Measurements from ENCODE around the gene CSNK2A1.
"Not testable (repeated sequence)": the region's sequence is repeated elsewhere in the genome, so short reads cannot be mapped to it uniquely, and the experiment has no call there.

Gene CSNK2A1

DNA sequence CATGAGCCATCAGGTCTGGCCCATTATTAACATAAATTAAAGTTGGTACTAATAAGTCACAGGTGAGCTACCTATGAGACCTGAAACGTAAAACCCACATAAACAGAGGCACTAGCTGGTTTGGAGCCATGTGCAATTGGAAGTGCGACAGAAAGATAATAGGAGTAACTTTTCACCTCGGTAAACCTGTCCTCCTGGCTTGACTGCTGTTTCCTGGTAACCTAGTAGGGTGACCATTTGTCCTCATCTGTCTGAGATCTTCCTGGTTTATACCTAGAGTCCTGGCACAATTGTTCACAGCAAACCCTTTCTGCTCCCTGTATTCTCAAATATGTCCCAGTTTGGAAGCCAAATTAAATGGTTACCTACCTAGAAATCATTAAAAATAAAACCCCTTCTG lies 88.6 kb downstream of the CSNK2A1 start:
- no peak for DNase-seq (ENCODE audit: low spot score)

DNA sequence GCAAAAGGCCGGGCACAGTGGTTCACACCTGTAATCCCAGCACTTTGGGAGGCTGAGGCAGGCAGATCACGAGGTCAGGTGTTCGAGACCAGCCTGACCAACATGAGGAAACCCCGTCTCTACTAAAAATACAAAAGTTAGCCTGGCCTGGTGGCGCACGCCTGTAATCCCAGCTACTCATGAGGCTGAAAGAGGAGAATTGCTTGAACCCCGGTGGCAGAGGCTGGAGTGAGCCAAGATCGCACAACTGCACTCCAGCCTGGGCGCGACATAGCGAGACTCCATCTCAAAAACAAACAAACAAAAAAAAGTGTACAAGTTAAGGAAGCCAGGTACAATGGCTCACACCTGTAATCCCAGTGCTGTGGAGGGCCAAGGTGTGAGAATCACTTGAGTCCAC lies 91.6 kb downstream of the CSNK2A1 start:
- not testable (repeated sequence) for DNase-seq (ENCODE audit: low spot score)

DNA sequence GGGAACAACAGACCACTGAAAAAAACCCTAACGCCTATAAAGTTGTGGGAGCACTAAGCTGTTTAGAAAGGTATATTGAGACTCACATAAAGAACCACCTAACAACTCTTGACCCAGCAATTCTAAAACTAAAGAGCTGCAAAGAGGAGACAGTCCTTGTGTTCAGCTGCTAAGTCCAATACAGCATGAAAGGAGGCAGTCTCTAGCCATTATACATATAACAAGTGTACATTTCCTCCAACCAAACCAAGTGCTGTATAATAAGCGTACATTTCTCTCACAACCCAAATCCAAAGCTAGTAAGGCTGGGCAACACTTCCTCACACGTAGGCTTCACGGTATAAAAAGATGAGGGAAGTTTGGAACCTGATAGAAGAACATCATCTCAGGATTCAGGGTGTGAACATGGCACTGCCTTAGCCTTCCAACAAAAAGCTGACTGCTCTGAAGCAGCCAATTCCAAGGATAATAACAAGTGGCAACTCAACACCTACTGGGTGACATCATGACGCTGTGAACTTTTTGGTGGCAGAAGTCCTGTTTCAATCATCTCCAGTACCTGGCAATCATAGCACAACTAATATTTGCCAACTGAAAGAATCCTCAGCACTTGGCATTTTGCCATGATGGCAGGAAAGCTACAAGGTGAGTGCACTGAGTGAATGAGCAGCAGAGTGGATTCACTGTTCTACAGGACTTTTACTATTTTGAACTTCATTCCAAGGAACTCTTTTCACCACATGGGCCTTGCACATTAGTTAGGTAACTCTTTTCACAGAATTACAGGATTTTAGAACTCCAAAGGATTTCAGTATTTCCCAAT lies 97.9 kb downstream of the CSNK2A1 start:
- no peak for DNase-seq (ENCODE audit: low spot score)

DNA sequence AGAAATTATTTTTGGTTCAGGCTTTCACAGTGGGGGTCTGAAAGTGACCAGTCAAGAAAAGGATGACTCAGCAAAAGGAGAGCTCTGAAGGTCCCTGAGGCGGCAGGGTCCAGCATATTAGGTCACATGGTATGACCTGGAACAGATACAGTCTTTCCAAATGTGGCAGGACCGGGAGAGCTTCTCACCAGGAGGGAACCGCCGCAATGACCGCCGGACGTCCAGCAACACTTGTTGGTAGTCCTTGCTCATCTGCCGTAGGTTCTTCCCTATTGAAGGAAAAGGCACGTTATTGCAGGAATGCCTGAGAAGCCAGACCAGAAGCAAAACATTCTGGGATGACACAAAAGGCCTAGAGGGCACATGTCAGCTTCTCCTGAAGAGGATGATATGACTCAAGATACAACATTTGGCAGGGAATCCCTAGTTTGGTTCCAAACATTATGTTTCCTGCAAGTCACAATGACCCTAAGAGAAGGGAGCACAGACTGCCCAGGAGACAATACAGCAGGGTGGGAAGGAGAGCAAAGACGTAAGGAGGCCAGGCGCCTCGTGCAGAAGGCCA lies 98.6 kb downstream of the CSNK2A1 start:
- no peak for DNase-seq (ENCODE audit: low spot score)

DNA sequence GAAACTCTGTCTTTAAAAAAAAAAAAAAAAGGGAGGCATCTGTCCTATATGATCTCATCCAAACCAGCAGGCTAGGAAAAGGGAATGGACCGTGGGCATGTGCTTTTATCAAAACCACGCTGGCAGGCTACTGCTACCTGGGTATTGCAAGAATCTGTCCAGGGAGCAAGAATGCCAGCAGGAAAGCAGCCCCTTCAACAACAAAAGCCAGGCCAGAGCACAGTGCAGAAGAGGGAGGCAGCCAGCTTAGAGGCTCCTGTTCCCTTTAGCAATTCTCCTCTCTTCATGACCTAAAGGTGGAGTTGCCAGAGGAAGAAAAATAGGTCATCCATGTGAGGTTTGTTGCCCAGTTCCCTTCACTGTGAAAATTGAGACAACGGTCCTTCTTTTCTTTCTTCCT lies 99.5 kb downstream of the CSNK2A1 start:
- DNase-seq (ENCODE audit: low spot score) = no peak

DNA sequence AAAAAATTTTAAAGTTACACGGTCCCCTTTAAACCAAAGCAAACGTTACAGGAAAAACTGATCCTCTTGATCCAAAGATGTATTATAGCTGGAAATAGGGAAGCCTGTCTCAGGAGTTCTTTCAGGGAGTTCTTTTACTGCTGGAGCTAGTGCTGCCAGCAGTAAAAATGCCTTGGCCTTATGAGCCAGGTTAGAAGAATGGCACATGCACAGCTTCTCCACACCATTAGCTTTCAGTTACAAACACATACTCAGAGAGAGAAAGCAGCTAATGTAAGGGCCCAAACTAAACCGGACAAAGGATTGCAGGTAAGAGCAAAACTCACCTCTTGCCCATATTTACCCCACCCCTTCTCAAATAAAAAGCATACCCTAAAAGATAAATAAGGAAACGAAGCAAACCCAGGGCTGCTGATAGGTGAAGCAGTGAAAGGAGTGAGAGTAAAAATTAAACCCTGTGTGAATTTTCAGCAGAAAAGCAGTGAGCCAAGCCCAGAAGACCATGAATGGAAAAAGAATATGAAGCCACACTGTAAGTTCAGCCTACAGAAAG lies 100.3 kb downstream of the CSNK2A1 start:
- no peak for DNase-seq (ENCODE audit: low spot score)

DNA sequence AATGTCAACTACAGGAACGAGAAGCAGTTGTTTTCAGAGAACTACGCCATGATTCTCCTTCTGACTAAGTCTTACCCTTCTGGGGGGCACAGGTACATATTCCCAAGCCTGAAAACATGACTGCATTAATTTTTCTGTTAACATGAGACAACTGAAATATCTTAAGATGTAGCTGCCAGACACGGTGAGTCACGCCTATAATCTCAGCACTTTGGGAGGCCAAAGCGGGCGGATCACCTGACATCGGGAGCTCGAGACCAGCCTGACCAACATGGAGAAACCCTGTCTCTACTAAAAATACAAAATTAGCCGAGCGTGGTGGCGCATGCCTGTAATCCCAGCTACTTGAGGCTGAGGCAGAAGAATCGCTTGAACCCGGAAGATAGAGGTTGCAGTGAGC lies 103.0 kb downstream of the CSNK2A1 start:
- DNase-seq (ENCODE audit: low spot score) = no peak

DNA sequence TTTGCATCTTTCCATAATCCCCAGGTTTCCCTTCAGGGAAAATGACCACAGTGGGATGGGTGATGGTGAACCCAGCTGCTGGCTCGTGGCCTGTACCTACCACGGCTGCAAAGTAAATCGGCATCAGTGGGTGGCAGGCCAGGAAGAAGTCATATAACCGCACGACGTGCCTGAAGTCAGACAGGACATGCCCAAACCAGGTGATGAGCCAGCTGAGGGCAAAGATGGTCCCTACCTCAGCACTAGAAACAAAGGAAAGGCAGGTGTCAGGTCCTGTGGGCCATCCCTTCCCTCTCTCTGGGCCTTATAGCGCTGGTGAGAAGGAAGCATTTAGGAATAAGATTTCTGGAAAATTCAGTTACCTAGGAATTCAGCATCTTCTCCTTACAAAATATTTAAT lies 103.4 kb downstream of the CSNK2A1 start:
- DNase-seq (ENCODE audit: low spot score) = no peak

DNA sequence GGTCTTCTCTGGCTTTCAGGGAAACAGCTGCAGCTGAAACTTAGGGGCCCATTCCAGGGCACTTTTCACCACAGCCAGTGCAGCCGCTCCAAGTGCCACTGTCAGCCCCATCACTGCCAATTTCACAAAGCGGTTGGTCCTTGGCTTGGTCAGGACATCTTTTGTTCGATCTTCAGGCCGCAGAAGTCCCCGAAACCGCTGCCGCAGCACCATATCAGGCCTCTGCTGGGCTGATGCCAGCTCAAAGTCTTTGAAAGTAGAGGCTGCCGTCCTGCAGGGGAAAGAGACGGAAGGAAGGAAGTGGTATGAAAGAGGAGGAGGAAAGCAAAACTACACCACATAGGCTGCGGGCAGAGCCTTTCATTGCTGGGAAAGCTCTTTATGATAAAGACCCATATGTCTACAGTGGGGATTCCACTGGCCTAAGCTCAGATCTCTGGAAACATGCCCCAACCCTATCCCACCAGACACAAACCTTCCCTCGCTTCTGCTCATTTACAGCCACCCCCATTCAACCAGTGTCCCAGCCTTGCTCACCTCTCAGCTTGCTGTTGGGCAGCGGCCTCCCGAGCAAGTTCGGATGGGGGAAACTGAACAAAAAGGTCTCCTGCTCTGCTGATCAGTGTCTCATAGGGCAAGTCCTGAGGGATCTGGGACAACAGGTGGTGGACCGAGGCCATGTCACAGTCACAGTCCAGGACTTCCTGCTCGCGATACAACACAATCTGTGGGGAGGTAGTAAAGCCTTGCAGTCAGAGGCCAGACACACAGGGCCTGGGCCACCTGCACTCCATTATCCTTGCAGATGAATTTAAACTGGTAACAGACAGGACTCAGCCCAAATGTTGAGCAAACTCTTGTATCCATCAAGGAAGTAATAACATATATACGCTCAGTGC lies 104.8 kb downstream of the CSNK2A1 start:
- DNase-seq (ENCODE audit: low spot score) = no peak

DNA sequence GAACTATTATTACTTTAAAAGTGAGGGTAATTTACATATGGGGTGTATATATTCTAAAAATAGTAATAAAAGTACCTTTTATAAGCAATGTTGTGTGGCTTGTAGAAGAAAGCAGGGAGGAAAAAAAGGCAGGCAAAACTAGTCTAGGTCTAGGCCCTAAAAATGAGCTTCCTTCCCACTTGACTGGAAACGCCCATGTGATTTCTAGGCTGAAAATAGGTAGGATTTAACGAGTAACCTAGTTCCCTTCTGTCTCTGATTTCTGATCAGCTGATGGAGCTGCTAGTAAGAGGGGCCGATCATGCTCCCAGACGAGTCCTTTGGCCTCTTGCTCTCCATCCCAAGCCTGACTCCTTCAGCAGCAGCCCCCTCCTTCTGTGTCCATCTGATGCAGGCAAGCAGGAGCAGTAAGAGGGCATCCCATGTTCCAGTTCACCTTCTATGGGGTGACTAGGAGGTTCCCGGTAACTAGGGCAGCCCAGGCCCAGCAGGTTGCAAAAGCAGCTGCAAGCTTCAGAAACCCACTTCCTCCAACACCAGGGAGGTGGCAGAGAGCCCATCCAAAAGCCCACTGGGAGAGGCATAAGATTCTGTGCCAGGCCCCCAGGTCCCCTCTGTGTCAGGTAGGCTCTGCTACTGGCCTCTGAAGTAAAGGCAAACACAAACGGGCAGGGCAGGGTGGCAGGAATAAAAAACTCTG lies 105.7 kb downstream of the CSNK2A1 start:
- no peak for DNase-seq (ENCODE audit: low spot score)

DNA sequence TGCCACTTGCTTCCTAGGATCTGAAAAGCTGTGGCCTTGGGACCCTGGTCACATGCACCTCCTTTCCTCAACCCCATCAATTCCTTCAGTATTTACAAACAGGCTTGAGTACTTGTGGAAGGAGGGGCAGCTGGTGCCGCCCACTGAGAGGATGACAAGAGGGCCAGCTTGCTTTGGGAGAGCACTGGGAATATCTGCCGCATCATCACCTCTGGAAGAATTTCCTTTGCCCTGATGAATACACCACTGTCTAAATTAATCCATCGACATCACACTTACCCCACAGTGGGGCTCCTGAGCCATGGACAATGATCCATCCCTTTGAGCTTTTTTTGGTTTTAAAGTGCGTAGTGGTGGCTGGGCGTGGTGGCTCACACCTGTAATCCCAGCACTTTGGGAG lies 107.1 kb downstream of the CSNK2A1 start:
- DNase-seq (ENCODE audit: low spot score) = no peak

DNA sequence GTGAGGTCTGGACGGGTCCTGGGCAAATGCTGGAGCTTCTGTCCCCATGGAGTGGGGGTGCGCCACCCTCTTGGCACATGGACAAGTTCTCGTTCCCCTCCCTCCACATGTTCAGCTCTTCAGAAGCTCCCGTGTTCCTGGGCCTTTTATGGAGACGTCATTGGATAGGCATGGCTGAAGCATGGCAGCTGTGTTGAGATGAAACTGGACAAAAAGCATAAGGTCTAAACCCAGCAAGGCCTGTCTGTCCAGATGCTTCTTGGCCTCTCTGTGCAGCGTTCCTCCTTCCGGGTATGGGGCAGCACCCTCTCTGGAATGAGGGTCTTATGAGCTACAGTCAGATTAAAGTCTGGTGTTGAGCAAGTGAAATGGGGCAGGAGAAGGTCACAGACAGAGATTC lies 108.0 kb downstream of the CSNK2A1 start:
- DNase-seq (ENCODE audit: low spot score) = no peak

DNA sequence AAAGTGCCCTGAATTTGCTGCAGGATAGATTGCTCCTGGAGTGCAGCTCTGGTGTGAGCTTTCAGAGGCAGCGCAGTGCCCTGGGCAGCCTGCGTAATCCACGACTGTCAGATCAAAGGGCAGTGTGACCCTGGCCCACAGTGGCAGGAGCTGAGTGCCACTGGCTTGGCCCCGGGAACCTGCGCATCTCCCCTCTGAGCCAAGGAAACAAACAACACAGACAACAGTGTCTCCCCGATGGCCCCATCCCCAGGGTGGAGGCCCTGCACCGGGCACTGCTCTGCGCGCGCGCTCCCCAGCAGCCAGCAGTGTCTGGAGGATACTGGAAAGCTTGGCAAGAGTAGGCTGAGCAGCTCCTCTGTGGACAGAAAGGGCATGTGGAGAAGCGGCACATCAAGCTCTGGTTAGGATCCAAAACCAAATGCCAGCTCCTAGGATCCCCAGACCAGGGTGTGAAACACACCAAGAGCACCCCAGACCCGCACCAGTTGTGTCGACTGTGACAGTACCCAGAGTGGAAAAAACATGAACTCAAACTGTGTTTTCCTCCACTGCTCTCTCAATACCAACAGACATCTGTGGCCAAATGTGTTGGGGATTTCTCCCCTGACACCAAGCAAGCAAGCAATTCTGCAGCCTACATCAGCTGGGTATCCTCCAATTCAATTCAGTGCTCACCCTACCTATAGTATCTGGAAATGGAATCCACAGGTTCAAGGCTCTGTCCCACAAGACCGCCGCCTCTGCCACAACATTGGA lies 108.8 kb downstream of the CSNK2A1 start:
- DNase-seq (ENCODE audit: low spot score) = no peak

DNA sequence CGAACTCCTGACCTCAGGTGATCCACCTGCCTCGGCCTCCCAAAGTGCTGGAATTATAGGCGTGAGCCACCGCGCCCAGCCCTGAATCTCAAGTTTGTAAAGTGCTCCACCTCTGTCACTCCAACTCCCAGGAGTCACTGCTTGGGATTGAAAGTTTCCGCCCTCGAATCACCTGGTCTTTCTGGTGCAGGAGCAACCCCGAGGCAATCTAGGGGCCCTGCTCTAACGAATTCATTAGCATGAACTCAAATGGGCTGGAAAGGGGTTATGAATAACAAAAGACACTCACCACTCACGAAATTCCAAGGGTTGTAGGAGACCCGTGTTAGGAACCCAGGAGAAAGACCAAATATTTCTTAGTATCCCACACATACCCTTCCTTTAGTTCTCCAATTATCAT lies 109.4 kb downstream of the CSNK2A1 start:
- DNase-seq (ENCODE audit: low spot score) = no peak

DNA sequence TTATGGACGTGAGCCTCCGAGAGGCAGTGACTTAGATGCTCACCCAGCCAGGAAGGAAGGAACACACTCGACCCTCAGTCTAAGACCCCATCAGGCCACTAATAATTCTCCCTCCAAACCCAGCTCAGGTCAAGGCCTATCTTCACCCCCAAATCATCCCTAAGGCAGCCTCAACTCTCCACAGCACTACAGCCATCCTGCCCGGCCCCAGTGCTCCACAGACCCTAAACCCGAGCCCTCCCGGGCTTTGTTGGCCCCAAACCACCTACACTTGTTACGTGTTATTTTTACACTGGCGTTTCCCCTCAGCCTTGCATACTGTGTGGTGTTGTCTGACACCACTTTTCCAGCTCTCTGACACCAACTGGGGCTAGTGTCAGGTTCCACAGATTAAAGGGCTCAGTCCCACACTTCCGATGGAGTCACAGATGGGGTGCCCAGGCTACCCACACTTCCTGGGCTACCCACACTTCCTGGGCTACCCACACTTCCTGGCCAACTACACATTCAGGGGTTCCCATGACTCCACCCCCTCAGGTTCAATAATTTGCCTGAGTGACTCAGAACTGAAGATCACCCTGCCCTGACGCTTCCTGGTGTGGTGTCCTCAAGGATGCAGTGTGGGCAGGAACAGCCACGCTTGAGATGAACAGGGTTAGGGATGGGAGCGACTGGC lies 110.2 kb downstream of the CSNK2A1 start:
- DNase-seq (ENCODE audit: low spot score) = no peak

DNA sequence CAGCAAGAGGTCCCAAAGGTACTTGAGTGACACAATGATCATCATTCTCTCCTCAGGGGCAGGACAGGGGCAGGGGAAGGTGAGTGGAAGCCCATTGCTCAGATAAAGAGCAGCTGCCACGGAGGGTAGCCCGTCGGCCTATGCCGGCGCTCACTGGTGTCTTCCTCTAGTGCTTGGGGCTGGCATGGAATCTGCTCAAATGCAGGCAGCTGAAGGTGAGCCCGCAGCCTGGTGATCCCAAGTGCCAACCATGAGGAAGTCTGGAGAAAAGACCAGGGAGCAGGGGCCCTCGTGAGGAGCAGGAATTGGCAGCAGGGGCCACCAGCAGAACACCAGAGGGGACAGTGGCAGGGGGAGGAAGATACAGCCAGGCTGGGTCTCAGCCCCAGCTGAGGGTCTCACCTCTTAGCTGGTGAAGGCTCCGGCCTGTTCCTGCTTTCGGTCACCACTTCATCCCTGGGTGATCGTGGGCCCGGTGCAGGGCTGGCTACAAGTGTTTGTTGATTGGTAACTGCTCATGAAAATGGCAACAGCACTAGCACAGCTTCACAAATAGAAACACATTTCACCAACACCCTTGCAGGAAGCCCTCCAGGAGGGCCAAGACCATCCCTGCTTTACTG lies 110.8 kb downstream of the CSNK2A1 start:
- no peak for DNase-seq (ENCODE audit: low spot score)

DNA sequence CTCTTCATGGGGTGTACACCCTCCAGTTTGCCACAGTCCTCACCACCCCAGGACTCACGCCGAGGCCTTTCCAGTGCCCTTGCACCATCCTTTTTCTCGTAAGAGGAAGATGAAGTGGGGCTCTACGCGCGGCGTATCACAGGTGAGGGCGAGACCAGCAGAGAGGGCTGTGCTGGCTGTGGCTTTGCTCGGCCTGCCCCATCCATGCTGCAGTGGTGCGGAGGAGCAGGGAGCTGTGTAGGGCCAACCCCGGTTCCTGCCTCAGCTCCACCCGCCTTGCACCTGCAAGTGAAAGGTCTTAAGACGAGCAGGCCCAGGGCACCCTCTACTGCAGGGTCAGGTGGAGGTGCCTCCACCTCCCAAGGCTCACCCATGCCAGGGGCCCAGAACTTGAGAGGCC lies 111.4 kb downstream of the CSNK2A1 start:
- no peak for DNase-seq (ENCODE audit: low spot score)

DNA sequence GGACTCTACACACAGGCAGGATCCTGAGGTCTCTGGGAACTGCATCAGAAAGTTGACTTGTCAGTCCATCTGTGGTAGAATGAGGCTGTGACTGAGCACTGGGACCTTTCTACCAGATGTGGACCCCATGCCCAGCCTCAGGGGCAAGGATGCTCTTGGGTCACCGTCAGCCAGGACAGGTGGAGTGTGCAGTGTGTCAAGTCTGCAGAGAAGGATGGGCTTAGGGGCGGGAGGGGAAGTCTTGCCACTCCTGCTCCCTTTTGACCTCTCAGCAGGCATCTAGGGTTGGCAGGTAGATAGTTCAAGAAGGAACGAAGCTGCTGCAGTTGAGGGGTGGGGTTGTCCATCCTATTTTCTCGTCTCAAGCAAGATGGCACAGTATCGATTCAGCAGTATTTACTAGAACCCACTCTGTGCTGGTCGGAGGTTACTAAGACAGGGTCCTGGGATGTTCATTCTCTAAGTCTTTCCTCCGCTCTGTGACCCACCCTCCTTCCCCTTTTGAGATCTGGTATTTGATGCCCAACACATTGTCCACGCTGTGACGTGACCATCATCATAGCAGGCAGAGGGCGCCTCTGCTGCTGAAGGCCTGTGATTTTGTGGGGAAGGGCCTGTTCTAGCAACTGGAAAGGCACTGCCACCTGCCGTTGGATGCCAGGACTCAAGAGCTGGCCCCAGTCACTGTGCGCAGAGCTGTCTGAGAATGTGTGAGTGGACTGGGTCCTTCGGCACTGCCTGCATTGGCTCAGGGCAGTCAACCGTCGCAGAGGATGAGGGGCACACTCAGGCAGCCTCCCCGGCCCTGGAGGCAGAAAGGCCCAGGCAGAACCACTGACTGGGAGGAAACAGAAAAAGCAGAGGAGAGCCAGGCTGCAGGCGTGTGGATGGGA lies 112.3 kb downstream of the CSNK2A1 start:
- peak; percentile 69 for DNase-seq (ENCODE audit: low spot score)

All from NAMALWA (cell line).